Skeletal muscle satellite cell (primary cell): ENCODE results near the gene FBXL17.
A peak's percentile ranks its signal among the peaks of the same experiment; 100 is the strongest.

Source experiments
- H3K27me3 ChIP-seq: 2 replicates; pipeline ENCODE4 v1.7.0; 2013; ENCODE audit warnings: low read length; ENCODE audit not compliant: control insufficient read depth, insufficient read depth
- H3K36me3 ChIP-seq: 2 replicates; pipeline ENCODE4 v1.7.0; 2013; ENCODE audit warnings: mild to moderate bottlenecking, control low read depth, low read length; ENCODE audit not compliant: insufficient read depth
- H3K4me1 ChIP-seq: 2 replicates; pipeline ENCODE4 v1.7.0; 2013; ENCODE audit warnings: low read length; ENCODE audit not compliant: control insufficient read depth, insufficient read depth
- H3K4me2 ChIP-seq: 2 replicates; pipeline ENCODE4 v1.7.0; 2013; ENCODE audit warnings: mild to moderate bottlenecking, low read length
- H3K4me3 ChIP-seq: 2 replicates; pipeline ENCODE4 v1.7.0; 2013; ENCODE audit warnings: low read length
- H3K9ac ChIP-seq: 2 replicates; pipeline ENCODE4 v1.7.0; 2013; ENCODE audit warnings: mild to moderate bottlenecking, low read depth, low read length, moderate library complexity
- H3K9me3 ChIP-seq: replicated peaks from 2 replicates; pipeline ENCODE4 v1.7.0; 2013; ENCODE audit warnings: mild to moderate bottlenecking, control low read depth, low read length

The FBXL17 gene

DNA sequence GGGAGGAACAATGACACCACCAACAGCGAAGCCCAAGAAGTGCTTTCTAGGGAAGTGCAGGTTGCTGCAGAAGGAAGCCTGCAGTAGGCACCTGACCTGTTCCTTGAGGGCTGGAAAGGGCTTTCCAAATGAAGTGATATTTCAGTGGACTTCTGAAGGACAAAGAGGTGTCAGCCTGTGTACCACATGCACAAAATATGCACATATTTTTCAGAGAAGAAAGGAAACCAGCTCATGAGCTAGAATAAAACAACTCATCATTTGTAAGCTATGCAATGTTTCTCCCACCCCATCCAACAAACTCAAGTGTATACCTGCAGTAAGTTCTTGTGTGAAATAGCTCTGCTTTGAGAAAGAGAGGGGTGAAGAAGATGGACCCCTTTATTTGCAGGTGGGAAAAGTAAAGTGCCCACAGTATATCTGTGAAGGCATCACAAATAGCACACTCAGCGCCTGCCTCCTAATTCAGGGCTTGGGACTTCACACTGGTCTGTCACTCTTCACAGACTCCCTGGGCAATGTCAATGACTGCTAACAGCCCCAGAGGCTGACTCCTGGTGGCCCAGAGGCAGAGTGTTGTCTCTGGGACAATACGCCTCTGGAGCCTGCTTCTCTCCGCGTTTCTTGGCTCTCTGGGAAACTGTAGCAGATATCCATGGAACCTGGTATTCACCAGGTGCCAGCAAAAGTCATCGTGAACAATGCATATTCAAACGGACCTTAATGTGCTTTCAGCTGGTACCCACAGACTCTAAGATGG is 513.1 kb downstream of the FBXL17 start:
- Histone ChIP-seq H3K9ac (peak overlapping the region; percentile 43), H3K4me1 (peaks cover 21% of the 10 kb centered on the region)

GRCh38 chr5:107867266-107867665 is 514.6 kb downstream of the FBXL17 start:
- H3K27me3 ChIP-seq: no peaks in the 10 kb centered on the region
- no peaks in the 10 kb centered on the region for H3K9me3 ChIP-seq
- no peaks in the 10 kb centered on the region for H3K36me3 ChIP-seq
- no peak overlapping the region for H3K4me2 ChIP-seq
- no peak overlapping the region for H3K4me3 ChIP-seq
- peaks cover 19% of the 10 kb centered on the region for H3K4me1 ChIP-seq
- no peak overlapping the region for H3K9ac ChIP-seq

More for the DNA sequence above, 513.1 kb downstream of the FBXL17 start:
- Histone ChIP-seq H3K4me3 (no peak overlapping the region), H3K9me3 (no peaks in the 10 kb centered on the region), H3K36me3 (no peaks in the 10 kb centered on the region), H3K4me2 (no peak overlapping the region), H3K27me3 (no peaks in the 10 kb centered on the region)

DNA sequence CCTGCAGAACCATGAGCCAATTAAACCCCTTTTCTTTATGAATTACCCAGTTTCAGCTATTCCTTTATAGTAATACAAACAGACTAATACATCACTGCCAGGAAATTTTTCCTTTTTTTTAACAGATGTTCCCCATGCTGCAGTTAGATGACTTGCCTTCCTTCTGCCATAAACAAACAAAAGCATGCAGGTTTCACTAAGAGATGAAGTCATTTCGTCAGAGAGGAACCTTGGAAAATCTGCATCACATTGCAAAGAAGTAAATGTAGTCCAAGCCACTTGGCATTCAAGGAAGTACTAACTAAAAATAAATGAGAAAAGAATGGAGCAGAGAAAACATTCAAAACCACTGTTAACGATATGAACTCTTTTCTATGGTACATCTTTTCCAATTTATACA is 517.1 kb downstream of the FBXL17 start:
- Histone ChIP-seq H3K4me3 (no peak overlapping the region), H3K4me2 (no peak overlapping the region), H3K9me3 (no peaks in the 10 kb centered on the region), H3K27me3 (no peaks in the 10 kb centered on the region), H3K4me1 (peaks cover 13% of the 10 kb centered on the region), H3K36me3 (no peaks in the 10 kb centered on the region), H3K9ac (no peak overlapping the region)

DNA sequence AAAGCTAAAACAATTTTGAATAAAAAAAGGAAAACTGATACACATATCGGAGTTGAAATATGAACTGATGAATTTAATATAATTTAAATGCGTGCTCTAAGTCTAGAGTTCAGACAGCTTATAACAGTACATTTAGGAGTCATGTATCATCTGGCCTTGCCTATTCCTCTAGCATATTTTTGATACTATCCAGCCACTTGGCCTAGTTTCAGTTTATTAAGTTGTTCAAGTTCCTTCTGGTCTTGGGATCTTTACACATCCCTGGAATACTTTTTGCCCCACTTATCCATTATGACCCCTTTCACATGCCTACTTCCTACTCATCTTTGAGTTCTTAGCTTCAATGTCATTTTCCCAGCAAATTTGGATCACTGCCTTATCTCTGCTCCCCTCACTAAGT is 518.8 kb downstream of the FBXL17 start:
- no peak overlapping the region for H3K4me2 ChIP-seq
- no peaks in the 10 kb centered on the region for H3K36me3 ChIP-seq
- no peaks in the 10 kb centered on the region for H3K4me1 ChIP-seq
- no peaks in the 10 kb centered on the region for H3K27me3 ChIP-seq
- no peak overlapping the region for H3K9ac ChIP-seq
- no peaks in the 10 kb centered on the region for H3K9me3 ChIP-seq
- no peak overlapping the region for H3K4me3 ChIP-seq

GRCh38 chr5:107861565-107861964 is 520.3 kb downstream of the FBXL17 start:
- Histone ChIP-seq H3K9me3 (no peaks in the 10 kb centered on the region), H3K4me2 (no peak overlapping the region), H3K36me3 (no peaks in the 10 kb centered on the region), H3K27me3 (no peaks in the 10 kb centered on the region), H3K4me1 (no peaks in the 10 kb centered on the region), H3K4me3 (no peak overlapping the region), H3K9ac (no peak overlapping the region)

DNA sequence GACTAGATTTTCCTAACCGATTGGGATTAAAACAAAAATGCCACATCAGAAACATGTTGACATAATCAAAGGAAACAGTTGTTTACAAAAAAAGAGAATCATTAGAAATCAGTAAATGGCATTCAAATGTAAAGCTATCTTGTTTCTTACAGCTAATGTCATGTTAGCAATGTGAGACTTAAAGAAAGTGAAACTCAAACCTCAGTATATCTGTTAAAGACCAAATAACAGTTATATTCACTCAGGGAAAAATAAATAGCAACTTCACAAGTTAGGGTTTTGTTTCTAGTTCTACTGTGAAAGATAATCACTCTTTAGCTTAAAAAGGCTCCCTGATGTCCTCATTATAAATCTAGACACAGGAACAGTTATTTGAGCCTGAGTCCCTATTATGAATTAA is 521.9 kb downstream of the FBXL17 start:
- Histone ChIP-seq H3K9me3 (no peaks in the 10 kb centered on the region), H3K9ac (no peak overlapping the region), H3K36me3 (no peaks in the 10 kb centered on the region), H3K4me3 (no peak overlapping the region), H3K4me1 (no peaks in the 10 kb centered on the region), H3K4me2 (no peak overlapping the region), H3K27me3 (no peaks in the 10 kb centered on the region)

DNA sequence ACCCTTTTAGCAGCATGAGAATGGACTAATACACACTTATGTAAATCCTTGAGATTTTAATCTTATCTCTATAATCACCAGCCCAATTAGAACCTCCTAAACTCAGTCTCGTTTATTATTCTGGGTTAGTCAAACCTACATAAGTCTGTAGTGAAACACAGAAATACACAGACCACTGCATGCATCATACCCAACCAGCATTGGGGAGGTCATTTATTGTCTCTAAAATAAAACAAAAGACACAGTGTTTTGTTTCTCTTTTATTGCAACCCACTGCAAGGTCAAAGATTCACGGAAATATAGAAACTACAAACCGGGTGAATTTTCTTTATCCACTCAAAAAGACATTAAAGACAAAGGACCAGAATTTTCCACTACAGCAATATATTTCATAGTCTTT is 523.1 kb downstream of the FBXL17 start:
- Histone ChIP-seq H3K9me3 (no peaks in the 10 kb centered on the region), H3K9ac (no peak overlapping the region), H3K36me3 (no peaks in the 10 kb centered on the region), H3K4me3 (no peak overlapping the region), H3K4me1 (no peaks in the 10 kb centered on the region), H3K27me3 (no peaks in the 10 kb centered on the region), H3K4me2 (no peak overlapping the region)

DNA sequence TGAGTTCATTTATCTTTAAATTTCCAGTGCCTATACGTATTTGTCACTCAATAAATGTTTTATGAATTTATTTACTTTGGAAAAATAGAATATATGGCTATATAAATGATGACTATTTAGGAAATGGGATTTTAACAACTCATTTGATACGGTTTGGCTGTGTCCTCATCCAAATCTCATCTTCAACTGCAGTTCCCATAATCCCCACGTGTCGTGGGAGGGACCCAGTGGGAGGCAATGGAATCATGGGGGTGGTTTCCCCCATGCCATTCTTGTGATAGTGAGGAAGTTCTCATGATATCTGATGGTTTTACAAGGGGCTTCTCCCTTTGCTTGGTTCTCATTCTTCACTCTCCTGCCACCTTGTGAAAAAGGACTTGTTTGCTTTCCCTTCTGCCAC is 523.6 kb downstream of the FBXL17 start:
- Histone ChIP-seq H3K4me2 (no peak overlapping the region), H3K36me3 (no peaks in the 10 kb centered on the region), H3K4me1 (no peaks in the 10 kb centered on the region), H3K27me3 (no peaks in the 10 kb centered on the region), H3K9ac (no peak overlapping the region), H3K4me3 (no peak overlapping the region), H3K9me3 (no peaks in the 10 kb centered on the region)

DNA sequence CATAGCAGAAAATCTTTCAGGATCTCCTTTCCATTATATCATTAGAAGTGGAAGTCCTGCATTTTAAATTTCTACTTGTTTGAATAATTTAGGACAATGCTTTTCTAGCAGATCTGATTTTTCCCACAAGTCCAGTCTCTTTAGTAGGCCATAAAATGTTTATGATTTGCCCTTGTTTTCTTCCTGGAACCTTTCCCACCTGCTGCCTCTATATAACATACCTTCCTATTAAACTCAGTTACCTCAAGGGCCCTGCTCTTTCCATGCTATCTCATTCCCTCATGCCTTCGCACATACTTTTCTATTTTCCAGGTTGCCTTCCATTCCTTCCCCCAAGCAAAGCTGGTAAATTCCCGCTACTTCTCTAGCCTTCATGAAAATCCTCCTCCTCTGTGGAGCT is 524.1 kb downstream of the FBXL17 start:
- no peaks in the 10 kb centered on the region for H3K9me3 ChIP-seq
- H3K4me3 ChIP-seq: no peak overlapping the region
- no peak overlapping the region for H3K4me2 ChIP-seq
- no peak overlapping the region for H3K9ac ChIP-seq
- no peaks in the 10 kb centered on the region for H3K36me3 ChIP-seq
- H3K27me3 ChIP-seq: no peaks in the 10 kb centered on the region
- H3K4me1 ChIP-seq: no peaks in the 10 kb centered on the region

- no peaks in the 10 kb centered on the region for H3K4me1 ChIP-seq
- no peak overlapping the region for H3K4me2 ChIP-seq
- H3K9me3 ChIP-seq: no peaks in the 10 kb centered on the region
- no peaks in the 10 kb centered on the region for H3K27me3 ChIP-seq
- H3K4me3 ChIP-seq: no peak overlapping the region
- H3K36me3 ChIP-seq: no peaks in the 10 kb centered on the region
- H3K9ac ChIP-seq: no peak overlapping the region
Observed at GRCh38 chr5:107855171-107855570, 526.7 kb downstream of the FBXL17 start.

GRCh38 chr5:107853696-107854095 is 528.2 kb downstream of the FBXL17 start:
- Histone ChIP-seq H3K9me3 (no peaks in the 10 kb centered on the region), H3K9ac (no peak overlapping the region), H3K4me1 (no peaks in the 10 kb centered on the region), H3K4me3 (no peak overlapping the region), H3K36me3 (no peaks in the 10 kb centered on the region), H3K27me3 (no peaks in the 10 kb centered on the region), H3K4me2 (no peak overlapping the region)

DNA sequence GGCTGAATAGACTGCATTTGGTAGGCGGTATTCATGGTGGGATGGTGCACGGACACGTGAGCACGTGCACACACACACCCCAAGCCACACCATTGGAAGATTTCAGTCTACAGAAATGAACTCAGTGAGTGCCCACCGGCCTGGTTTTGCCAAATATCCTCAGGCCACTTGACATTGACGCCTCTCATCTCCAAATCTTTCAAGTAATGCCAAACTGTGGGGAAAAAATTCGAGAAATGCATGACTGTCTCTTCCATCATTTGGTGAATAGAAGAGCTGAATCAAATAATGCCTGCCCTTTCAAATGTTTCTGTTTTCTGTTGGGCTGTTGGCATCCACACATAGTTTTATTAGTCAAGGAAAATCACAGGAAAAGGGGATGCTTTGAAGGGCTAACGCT is 528.9 kb downstream of the FBXL17 start:
- Histone ChIP-seq H3K4me3 (no peak overlapping the region), H3K9me3 (no peaks in the 10 kb centered on the region), H3K4me1 (no peaks in the 10 kb centered on the region), H3K9ac (no peak overlapping the region), H3K36me3 (no peaks in the 10 kb centered on the region), H3K4me2 (no peak overlapping the region), H3K27me3 (no peaks in the 10 kb centered on the region)
